ENCODE data around the gene FGFBP1. TPM values are rescaled to one million over a fixed set of nuclear protein-coding genes. Genes with fewer than 3 reads are reported as not detected.

The FGFBP1 gene
- total RNA-seq, 1 experiment from 2014 or later: not detected

- H3K4me3 Mint-ChIP-seq: no peak overlapping the region
- no peak overlapping the region for H3K4me2 ChIP-seq (ENCODE audit: insufficient read depth, insufficient read length, low read length)
- H3K4me1 Mint-ChIP-seq: peaks cover 0 to 9% of the 10 kb centered on the region in 2 experiments; a peak in 1 of 4 replicates
- no peak overlapping the region for H3K56ac ChIP-seq (ENCODE audit: insufficient read length, low read depth, low read length)
- no peak overlapping the region for H2AK5ac ChIP-seq (ENCODE audit: insufficient read length, low read length)
- H3T11ph ChIP-seq (ENCODE audit: low read length): no peak overlapping the region
- peaks cover 5% of the 10 kb centered on the region for H3K9me3 ChIP-seq (ENCODE audit: control insufficient read depth, low read depth, low read length)
- H2BK5ac ChIP-seq (ENCODE audit: insufficient read length, low read length): no peak overlapping the region
- no peaks in the 10 kb centered on the region for H4K20me1 ChIP-seq (ENCODE audit: control insufficient read depth, insufficient read depth, insufficient read length)
- H3K23ac ChIP-seq (ENCODE audit: insufficient read length, low read depth, low read length): no peak overlapping the region
- H2BK120ac ChIP-seq (ENCODE audit: low read depth, low read length, poor library complexity, severe bottlenecking): no peak overlapping the region
- WGBS (ENCODE audit: extremely low coverage, insufficient read length, low lambda C conversion rate): no CpG with 5 or more reads among the region's 5 CpGs
- H4K91ac ChIP-seq (ENCODE audit: insufficient read length, low read depth, low read length): no peak overlapping the region
- H2BK15ac ChIP-seq (ENCODE audit: low read depth, low read length): no peak overlapping the region
- H3K18ac ChIP-seq (ENCODE audit: insufficient read length, low read depth, low read length): no peak overlapping the region
- no peaks in the 10 kb centered on the region for H3K27me3 ChIP-seq (ENCODE audit: insufficient read depth, low read length)
- H3K9me3 Mint-ChIP-seq: peaks cover 0 to 3% of the 10 kb centered on the region in 2 experiments; a peak in 2 of 5 replicates
- no peaks in the 10 kb centered on the region for H3K27me3 Mint-ChIP-seq (ENCODE audit: low read depth)
- no peak for TF ChIP-seq CTCF (conservative IDR thresholded peaks at IDR 0.05)
- no peaks in the 10 kb centered on the region for H3K79me1 ChIP-seq (ENCODE audit: insufficient read depth, low read depth, low read length, poor library complexity, severe bottlenecking)
- no peak overlapping the region for H2BK12ac ChIP-seq (ENCODE audit: insufficient read length, low read depth, low read length)
- no peak overlapping the region for H3K14ac ChIP-seq (ENCODE audit: insufficient read depth, low read length)
- no peaks in the 10 kb centered on the region for H3K23me2 ChIP-seq (ENCODE audit: insufficient read length, low read depth, low read length, poor library complexity, severe bottlenecking)
- no peak overlapping the region for H3K4ac ChIP-seq (ENCODE audit: low read depth, low read length)
- H3K9ac ChIP-seq (ENCODE audit: extremely low read depth, insufficient read length, low read length): no peak overlapping the region
- H4K5ac ChIP-seq (ENCODE audit: insufficient read length, low read depth, low read length): no peak overlapping the region
- DNase-seq: no peak
- H2BK20ac ChIP-seq (ENCODE audit: low read depth, low read length, poor library complexity, severe bottlenecking): no peak overlapping the region
- no peaks in the 10 kb centered on the region for H3K79me2 ChIP-seq (ENCODE audit: insufficient read depth, low read length)
- H3K27ac ChIP-seq (ENCODE audit: insufficient read length, low read depth, low read length): no peak overlapping the region
- H2AFZ ChIP-seq (ENCODE audit: low read length): no peak overlapping the region
- no peak overlapping the region for H4K8ac ChIP-seq (replicated peaks; ENCODE audit: insufficient read length, low read depth, low read length)
- H3K36me3 Mint-ChIP-seq (ENCODE audit: insufficient read depth in 1 of 3, low read depth in 3 of 3): peaks cover 67 to 93% (median 91%) of the 10 kb centered on the region in 3 experiments
- no peaks in the 10 kb centered on the region for H3K4me1 ChIP-seq (ENCODE audit: insufficient read depth, low read length)
- H3K27ac Mint-ChIP-seq: no peak overlapping the region
Measured at GRCh38 chr4:15986907-15987306, 48.4 kb upstream of the FGFBP1 start.
